ENCODE data around the gene MSANTD3. TPM values are rescaled to one million over a fixed set of nuclear protein-coding genes. Genes with fewer than 3 reads are reported as not detected.

Gene MSANTD3
- total and polyA plus RNA-seq, 2 experiments from 2014 or later, result 19.7 to 34.5 TPM

GRCh38 chr9:100417815-100418214, 9.1 kb upstream of the MSANTD3 start:
- no peak overlapping the region for H3K4me2 ChIP-seq
- ATAC-seq (no peak), DNase-seq (ENCODE audit: low spot score) (no peak)
- H3K36me3 ChIP-seq (ENCODE audit: insufficient read depth), result no peaks in the 10 kb centered on the region
- TF ChIP-seq EZH2phosphoT487 (IDR thresholded peaks at IDR 0.05; ENCODE audit: unreplicated experiment) (no peak), REST (IDR thresholded peaks at IDR 0.05; ENCODE audit: unreplicated experiment) (no peak), JUNB (IDR thresholded peaks at IDR 0.05; ENCODE audit: unreplicated experiment) (no peak)
- H3K9me2 ChIP-seq (ENCODE audit: insufficient read depth), result no peaks in the 10 kb centered on the region
- no peaks in the 10 kb centered on the region; the same call in 1 of the 2 replicates for H3K4me1 ChIP-seq (ENCODE audit: insufficient read depth)
- H3K27ac Mint-ChIP-seq, result no peak overlapping the region
- no peaks in the 10 kb centered on the region for H3F3A ChIP-seq (replicated peaks; ENCODE audit: low read depth)
- no peaks in the 10 kb centered on the region for H3K4me1 Mint-ChIP-seq
- H3K4me3 Mint-ChIP-seq, result no peak overlapping the region
- H3K27me3 Mint-ChIP-seq (ENCODE audit: insufficient read depth, low read depth, poor library complexity), result peaks cover 5% of the 10 kb centered on the region
- H3K27me3 ChIP-seq (ENCODE audit: insufficient read depth), result no peaks in the 10 kb centered on the region
- H3K4me3 ChIP-seq, result no peak overlapping the region
- no peaks in the 10 kb centered on the region for H3K36me3 Mint-ChIP-seq (ENCODE audit: low read depth)
- H3K27ac ChIP-seq (ENCODE audit: low read depth), result no peak overlapping the region
- H3K79me2 ChIP-seq (replicated peaks; ENCODE audit: insufficient read depth), result no peaks in the 10 kb centered on the region
- no peak overlapping the region for H2AFZ ChIP-seq
- H3K9me3 Mint-ChIP-seq, result peaks cover under 1% of the 10 kb centered on the region; the same call in 1 of the 3 replicates
- H4K20me1 ChIP-seq (replicated peaks; ENCODE audit: insufficient read depth), result no peaks in the 10 kb centered on the region

- no peak overlapping the region for H3K4me2 ChIP-seq
- H3K27ac ChIP-seq (ENCODE audit: low read depth), result no peak overlapping the region
- H3K27me3 Mint-ChIP-seq (ENCODE audit: insufficient read depth, low read depth, poor library complexity), result peaks cover 5% of the 10 kb centered on the region
- no peaks in the 10 kb centered on the region for H3K4me1 Mint-ChIP-seq
- no peaks in the 10 kb centered on the region for H3F3A ChIP-seq (replicated peaks; ENCODE audit: low read depth)
- H4K20me1 ChIP-seq (replicated peaks; ENCODE audit: insufficient read depth), result no peaks in the 10 kb centered on the region
- no peak overlapping the region for H3K4me3 ChIP-seq
- DNase-seq (ENCODE audit: low spot score), result no peak
- no peaks in the 10 kb centered on the region for H3K36me3 Mint-ChIP-seq (ENCODE audit: low read depth)
- no peaks in the 10 kb centered on the region for H3K27me3 ChIP-seq (ENCODE audit: insufficient read depth)
- H2AFZ ChIP-seq, result no peak overlapping the region
- no peaks in the 10 kb centered on the region; the same call in 1 of the 2 replicates for H3K4me1 ChIP-seq (ENCODE audit: insufficient read depth)
- no peaks in the 10 kb centered on the region for H3K36me3 ChIP-seq (ENCODE audit: insufficient read depth)
- H3K9me3 Mint-ChIP-seq, result no peaks in the 10 kb centered on the region
- H3K9me2 ChIP-seq (ENCODE audit: insufficient read depth), result no peaks in the 10 kb centered on the region
- H3K79me2 ChIP-seq (replicated peaks; ENCODE audit: insufficient read depth), result no peaks in the 10 kb centered on the region
- ATAC-seq, result no peak
- H3K27ac Mint-ChIP-seq, result no peak overlapping the region
- no peak overlapping the region for H3K4me3 Mint-ChIP-seq
- TF ChIP-seq CREB1 (CRISPR knock-in tag; IDR thresholded peaks at IDR 0.05; ENCODE audit: low read depth) (no peak), REST (IDR thresholded peaks at IDR 0.05; ENCODE audit: unreplicated experiment) (no peak), ETS1 (IDR thresholded peaks at IDR 0.05) (no peak), JUNB (IDR thresholded peaks at IDR 0.05; ENCODE audit: unreplicated experiment) (no peak), STAT1 (IDR thresholded peaks at IDR 0.05; ENCODE audit: unreplicated experiment) (no peak), CTCF (conservative IDR thresholded peaks at IDR 0.05; ENCODE audit: low read depth in 2 of 2) (no peak), NANOG (IDR thresholded peaks at IDR 0.05; ENCODE audit: borderline replicate concordance) (no peak), ZNF331 (CRISPR knock-in tag; IDR thresholded peaks at IDR 0.05; ENCODE audit: low read depth) (no peak), POLR2AphosphoS5 (IDR thresholded peaks at IDR 0.05; ENCODE audit: low read depth) (no peak), EZH2phosphoT487 (IDR thresholded peaks at IDR 0.05; ENCODE audit: unreplicated experiment) (no peak), EZH2 (IDR thresholded peaks at IDR 0.05; ENCODE audit: low read depth, unreplicated experiment) (no peak)
Observed at GRCh38 chr9:100419166-100419565, 7.8 kb upstream of the MSANTD3 start.

All from GM23338 (cell line).